GM12891 (cell line): ENCODE data around the gene KCP.

Source experiments
- DNase-seq: peaks from one replicate; pipeline ENCODE4 v3.0.0; 2011; ENCODE audit warnings: low spot score; ENCODE audit not compliant: insufficient read length
- FAIRE-seq: peaks from 2 replicates; lab custom pipeline; 2011; peaks lifted over from hg19 to GRCh38; lab: Jason Lieb, UNC
- PAX5 ChIP-seq: IDR thresholded peaks from 2 replicates; pipeline ENCODE4 v1.6.1; 2011; ENCODE audit warnings: low read length, moderate library complexity, mild to moderate bottlenecking; ENCODE audit not compliant: insufficient read depth, severe bottlenecking
- POLR2A ChIP-seq: IDR thresholded peaks from 2 replicates; pipeline ENCODE4 v1.6.1; 2011; ENCODE audit warnings: low read depth, low read length, control low read depth
- POLR2AphosphoS5 ChIP-seq: IDR thresholded peaks from 2 replicates; pipeline ENCODE4 v1.6.1; 2011; ENCODE audit warnings: low read depth, low read length, control low read depth
- POU2F2 ChIP-seq: IDR thresholded peaks from 2 replicates; pipeline ENCODE4 v1.6.1; 2011; ENCODE audit warnings: low read depth, mild to moderate bottlenecking, control low read depth, low read length, moderate library complexity
- SPI1 ChIP-seq: IDR thresholded peaks from 2 replicates; pipeline ENCODE4 v1.6.1; 2011; ENCODE audit warnings: low read depth, low read length, control low read depth
- TAF1 ChIP-seq: IDR thresholded peaks from 2 replicates; pipeline ENCODE4 v1.6.1; 2011; ENCODE audit warnings: low read depth, low read length, control low read depth

KCP gene

DNA sequence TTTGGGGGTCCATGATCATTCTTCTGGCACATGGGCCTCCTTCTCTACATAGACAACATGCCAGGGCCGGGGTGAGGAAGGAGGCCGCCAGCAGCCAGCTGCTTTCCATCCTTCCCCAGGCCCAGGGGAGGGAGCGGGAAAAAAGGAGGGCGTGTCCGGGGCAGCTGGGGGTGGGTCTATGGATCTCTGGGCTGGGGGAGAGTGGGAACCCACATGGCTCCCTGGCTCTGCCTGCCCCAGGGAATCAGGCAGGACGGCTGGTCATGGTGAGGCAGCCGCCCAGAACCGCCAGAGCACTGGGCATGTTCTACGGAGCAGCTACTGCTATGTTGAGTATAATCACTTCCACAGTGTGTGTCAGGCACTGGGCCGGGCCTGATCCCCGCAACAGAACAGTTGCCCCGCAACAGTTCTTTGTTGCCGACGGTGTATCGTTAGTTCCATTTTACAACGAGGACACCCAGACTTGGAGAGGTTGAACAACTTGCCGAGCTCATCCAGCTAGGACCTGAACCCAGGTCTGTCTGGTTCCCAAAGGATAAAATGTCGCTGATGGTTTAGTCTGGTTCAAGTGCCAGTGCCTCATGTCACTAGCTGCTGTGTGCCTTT is 20.8 kb upstream of the KCP start:
- DNase-seq (no peak), FAIRE-seq (no peak)
- TF ChIP-seq SPI1 = no peak
- TF ChIP-seq TAF1 = no peak
- TF ChIP-seq POLR2A = no peak
- TF ChIP-seq POU2F2 = no peak
- TF ChIP-seq POLR2AphosphoS5 = no peak
- TF ChIP-seq PAX5 = no peak

- DNase-seq (no peak), FAIRE-seq (no peak)
- TF ChIP-seq POLR2AphosphoS5 (no peak), TAF1 (no peak), SPI1 (no peak), POU2F2 (no peak), POLR2A (no peak), PAX5 (no peak)
Observed at GRCh38 chr7:128928882-128929788, 18.6 kb upstream of the KCP start.

DNA sequence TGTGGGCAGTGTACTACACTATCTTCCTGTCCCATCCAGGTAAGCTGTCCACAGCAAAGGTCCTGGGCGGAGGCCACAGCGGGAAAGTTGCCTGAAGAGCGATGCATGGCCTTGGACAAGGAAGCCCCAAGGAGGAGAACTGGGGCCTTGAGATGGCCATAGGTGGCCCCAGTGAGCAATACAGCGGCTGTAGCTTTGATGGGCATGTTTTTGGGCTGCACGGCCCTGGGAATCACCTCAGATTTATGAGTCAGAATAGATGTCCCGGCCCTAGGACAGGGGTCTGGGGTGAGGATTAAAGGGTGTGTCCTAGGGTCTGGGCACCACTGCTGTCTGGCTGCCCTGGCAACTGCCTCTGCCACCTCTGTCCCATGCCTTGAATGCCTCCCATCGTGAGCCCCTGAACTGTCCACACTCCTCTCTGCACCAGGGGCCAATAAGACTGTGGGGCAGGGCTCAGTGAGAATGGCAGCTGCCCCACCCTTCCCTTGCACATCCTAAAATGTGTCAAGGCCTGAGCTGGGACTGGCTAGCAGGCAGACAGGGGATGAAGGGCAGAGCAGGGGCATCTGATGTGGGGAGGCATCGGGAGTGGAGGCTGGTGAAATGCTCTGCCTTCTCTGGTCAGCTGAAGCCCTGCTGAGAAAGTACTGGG is 17.8 kb upstream of the KCP start:
- no peak for DNase-seq
- FAIRE-seq = no peak
- TF ChIP-seq POU2F2 = no peak
- TF ChIP-seq SPI1 = no peak
- TF ChIP-seq POLR2A = no peak
- TF ChIP-seq TAF1 = no peak
- no peak for TF ChIP-seq PAX5
- no peak for TF ChIP-seq POLR2AphosphoS5

GRCh38 chr7:128924707-128925588 is 14.4 kb upstream of the KCP start:
- TF ChIP-seq POLR2A = no peak
- TF ChIP-seq TAF1 = no peak
- no peak for TF ChIP-seq POLR2AphosphoS5
- TF ChIP-seq PAX5 = no peak
- TF ChIP-seq SPI1 = no peak
- no peak for TF ChIP-seq POU2F2
- FAIRE-seq = no peak
- no peak for DNase-seq

GRCh38 chr7:128923411-128923800 is 12.9 kb upstream of the KCP start:
- no peak for FAIRE-seq
- TF ChIP-seq POLR2A (no peak), SPI1 (no peak), POU2F2 (no peak), TAF1 (no peak), POLR2AphosphoS5 (no peak)
- no peak for DNase-seq

DNA sequence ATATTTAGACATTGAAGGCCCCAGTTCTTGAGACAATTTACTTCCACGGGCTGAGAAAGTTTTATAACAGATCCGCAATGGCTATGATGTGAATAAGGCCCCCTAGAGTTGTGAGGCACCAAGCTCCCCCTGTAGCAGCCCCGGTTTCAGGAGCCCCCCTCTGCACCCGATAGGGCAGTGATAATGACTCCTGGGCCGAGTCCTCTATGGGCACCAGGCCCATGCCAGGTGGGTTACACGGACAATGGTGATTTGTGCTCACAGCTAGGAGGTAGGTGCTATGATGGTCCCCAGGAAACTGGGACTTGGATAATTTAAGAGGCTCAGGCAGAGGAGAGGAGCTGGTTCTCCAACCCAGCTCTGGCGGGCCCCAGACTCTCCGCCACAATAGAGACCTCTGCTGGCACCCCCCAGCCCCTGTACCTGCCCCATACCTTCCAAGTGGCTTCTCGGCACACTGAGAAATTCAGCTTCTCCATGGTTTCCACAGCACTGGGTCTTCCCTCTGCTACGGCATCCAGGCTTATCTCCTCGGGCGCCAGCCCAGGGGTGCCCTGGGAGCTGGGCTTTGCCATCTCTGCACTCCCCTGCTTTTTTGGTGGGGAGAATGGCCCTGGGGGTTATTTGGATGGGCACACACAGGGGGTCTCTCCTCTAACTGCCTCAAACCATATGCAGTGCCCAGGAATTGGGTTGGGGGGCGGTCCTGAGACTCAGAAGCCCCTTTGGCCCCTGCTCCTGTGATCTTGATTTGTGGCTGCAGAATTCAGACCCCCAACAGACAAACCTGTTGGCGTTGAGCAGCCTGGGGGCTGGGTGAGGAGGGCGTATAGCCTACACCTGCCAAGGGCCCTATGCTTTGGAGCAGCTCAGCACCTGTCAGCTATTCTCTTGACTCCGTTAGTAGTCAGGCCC is 12.2 kb upstream of the KCP start:
- FAIRE-seq (no peak), DNase-seq (no peak)
- TF ChIP-seq PAX5 (no peak), POU2F2 (no peak), POLR2A (no peak), POLR2AphosphoS5 (no peak), TAF1 (no peak), SPI1 (no peak)

- no peak for FAIRE-seq
- no peak for DNase-seq
- no peak for TF ChIP-seq POU2F2
- TF ChIP-seq POLR2A = no peak
- no peak for TF ChIP-seq TAF1
- TF ChIP-seq PAX5 = no peak
- no peak for TF ChIP-seq POLR2AphosphoS5
- no peak for TF ChIP-seq SPI1
Observed at GRCh38 chr7:128921866-128922440, 11.4 kb upstream of the KCP start.
